Tibial artery (tissue), 4 donors: ENCODE measurements around the gene LRWD1.

ENCODE experiments used
- DNase-seq, 2 donors: peaks; one replicate each; pipeline ENCODE4 v3.0.0-alpha.2; 2019
- H3K27ac ChIP-seq, 2 donors: fragments of 200-600 bp; sonication (generic) in 1 of 2; 1 replicate in 1 of 2; 2 replicates in 1 of 2; pipeline ENCODE4 v1.5.1; 2018 to 2019; ENCODE audit warnings: mild to moderate bottlenecking in 1 of 2
- H3K27me3 ChIP-seq, 2 donors: fragments of 200-600 bp; sonication (generic) in 1 of 2; one replicate each; pipeline versions ENCODE4 v1.5.1 to v1.6.0; 2016 to 2019
- H3K36me3 ChIP-seq, 3 donors: fragments of 200-600 bp; sonication (generic) in 2 of 3; one replicate each; pipeline ENCODE4 v1.5.1; 2016 to 2019; ENCODE audit warnings: mild to moderate bottlenecking in 2 of 3
- H3K4me1 ChIP-seq, 4 donors: fragments of 200-600 bp; sonication (generic) in 2 of 4; 1 replicate in 3 of 4; 2 replicates in 1 of 4; pipeline ENCODE4 v1.5.1; 2016 to 2019
- H3K4me3 ChIP-seq, 2 donors: fragments of 200-600 bp; sonication (generic) in 1 of 2; 1 replicate in 1 of 2; 2 replicates in 1 of 2; pipeline ENCODE4 v1.5.1; 2018 to 2019; ENCODE audit warnings: mild to moderate bottlenecking in 2 of 2
- H3K9me3 ChIP-seq, 3 donors: fragments of 200-600 bp; sonication (generic) in 1 of 3; one replicate each; pipeline ENCODE4 v1.5.1; 2016 to 2019
- intact Hi-C: fragments of 100-400 bp; cut with DNase I; formaldehyde crosslinking; loops from one replicate; pipeline ENCODE4 v1.15.0; 2023; ENCODE audit warnings: low total_unique reads
- TF ChIP-seq, protein P1 (sequence below), 2 experiments: fragments of 200-600 bp in 1 of 2; fragments of 450-650 bp in 1 of 2; IDR thresholded peaks; one replicate each; pipeline ENCODE4 v1.5.1; 2017 to 2019; ENCODE audit warnings: antibody characterized with exemption in 2 of 2, mild to moderate bottlenecking in 1 of 2, moderate library complexity in 1 of 2

LRWD1 gene

DNA sequence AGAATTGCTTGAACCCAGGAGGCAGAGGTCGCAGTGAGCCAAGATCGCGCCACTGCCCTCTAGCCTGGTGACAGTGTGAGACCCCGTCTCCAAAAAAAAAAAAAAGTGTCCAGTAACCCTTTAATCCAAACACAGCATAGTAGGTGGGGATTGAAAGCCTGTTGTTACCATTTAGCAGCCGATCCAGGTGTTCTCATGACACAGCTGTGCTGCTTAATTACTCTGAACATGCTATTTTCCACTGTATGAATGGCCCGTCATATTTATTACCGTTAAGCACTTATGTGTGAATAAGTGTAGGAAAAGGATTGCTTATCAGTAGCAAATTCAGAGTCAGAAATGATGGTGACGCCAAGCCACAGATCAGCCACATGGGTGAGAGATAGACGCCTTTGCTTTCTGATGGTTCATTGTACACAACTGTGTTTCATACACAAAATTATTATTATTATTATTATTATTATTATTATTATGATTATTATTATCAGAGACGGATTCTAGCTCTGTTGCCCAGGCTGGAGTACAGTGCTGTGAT lies 43.0 kb upstream of the LRWD1 start:
- DNase-seq, result no peak
- intact Hi-C loops, result no loop called here
- peaks cover 33 to 94% (median 50%) of the 10 kb centered on the region in 3 donors for H3K36me3 ChIP-seq
- H3K4me1 ChIP-seq, result no peaks in the 10 kb centered on the region
- H3K27me3 ChIP-seq, result no peaks in the 10 kb centered on the region
- H3K9me3 ChIP-seq, result no peaks in the 10 kb centered on the region
- no peak overlapping the region for H3K27ac ChIP-seq
- no peak overlapping the region for H3K4me3 ChIP-seq
- TF ChIP-seq, protein P1, sequence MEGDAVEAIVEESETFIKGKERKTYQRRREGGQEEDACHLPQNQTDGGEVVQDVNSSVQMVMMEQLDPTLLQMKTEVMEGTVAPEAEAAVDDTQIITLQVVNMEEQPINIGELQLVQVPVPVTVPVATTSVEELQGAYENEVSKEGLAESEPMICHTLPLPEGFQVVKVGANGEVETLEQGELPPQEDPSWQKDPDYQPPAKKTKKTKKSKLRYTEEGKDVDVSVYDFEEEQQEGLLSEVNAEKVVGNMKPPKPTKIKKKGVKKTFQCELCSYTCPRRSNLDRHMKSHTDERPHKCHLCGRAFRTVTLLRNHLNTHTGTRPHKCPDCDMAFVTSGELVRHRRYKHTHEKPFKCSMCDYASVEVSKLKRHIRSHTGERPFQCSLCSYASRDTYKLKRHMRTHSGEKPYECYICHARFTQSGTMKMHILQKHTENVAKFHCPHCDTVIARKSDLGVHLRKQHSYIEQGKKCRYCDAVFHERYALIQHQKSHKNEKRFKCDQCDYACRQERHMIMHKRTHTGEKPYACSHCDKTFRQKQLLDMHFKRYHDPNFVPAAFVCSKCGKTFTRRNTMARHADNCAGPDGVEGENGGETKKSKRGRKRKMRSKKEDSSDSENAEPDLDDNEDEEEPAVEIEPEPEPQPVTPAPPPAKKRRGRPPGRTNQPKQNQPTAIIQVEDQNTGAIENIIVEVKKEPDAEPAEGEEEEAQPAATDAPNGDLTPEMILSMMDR (IDR thresholded peaks at IDR 0.05), result no peak

DNA sequence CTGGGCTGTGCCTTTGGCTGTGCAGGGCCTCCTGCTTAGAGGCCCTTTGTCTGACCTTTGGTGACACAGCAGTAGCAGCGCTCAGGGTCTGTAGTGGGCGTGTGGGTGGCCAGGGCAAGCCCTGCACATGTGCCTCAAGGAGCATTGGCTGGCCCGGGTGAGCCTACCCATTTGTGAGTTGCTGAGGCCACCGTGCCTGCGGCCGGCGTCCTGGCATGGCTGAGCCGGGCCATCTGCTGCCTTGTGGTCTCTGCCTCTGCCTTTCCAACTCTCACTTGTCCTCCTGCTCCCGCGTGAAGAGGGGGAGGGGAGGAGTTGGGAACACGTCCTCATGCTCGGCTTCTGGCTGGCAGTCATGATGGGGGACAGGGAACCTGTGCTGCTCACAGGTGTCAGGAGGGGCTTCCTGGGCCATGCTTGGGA lies 40.6 kb upstream of the LRWD1 start:
- Histone ChIP-seq H3K27me3 (no peaks in the 10 kb centered on the region), H3K4me3 (no peak overlapping the region), H3K27ac (no peak overlapping the region), H3K36me3 (peaks cover 32 to 84% (median 51%) of the 10 kb centered on the region in 3 donors), H3K9me3 (no peaks in the 10 kb centered on the region), H3K4me1 (no peaks in the 10 kb centered on the region)
- no peak for DNase-seq
- intact Hi-C loops, result no loop called here
- TF ChIP-seq, protein P1 (IDR thresholded peaks at IDR 0.05), result no peak

DNA sequence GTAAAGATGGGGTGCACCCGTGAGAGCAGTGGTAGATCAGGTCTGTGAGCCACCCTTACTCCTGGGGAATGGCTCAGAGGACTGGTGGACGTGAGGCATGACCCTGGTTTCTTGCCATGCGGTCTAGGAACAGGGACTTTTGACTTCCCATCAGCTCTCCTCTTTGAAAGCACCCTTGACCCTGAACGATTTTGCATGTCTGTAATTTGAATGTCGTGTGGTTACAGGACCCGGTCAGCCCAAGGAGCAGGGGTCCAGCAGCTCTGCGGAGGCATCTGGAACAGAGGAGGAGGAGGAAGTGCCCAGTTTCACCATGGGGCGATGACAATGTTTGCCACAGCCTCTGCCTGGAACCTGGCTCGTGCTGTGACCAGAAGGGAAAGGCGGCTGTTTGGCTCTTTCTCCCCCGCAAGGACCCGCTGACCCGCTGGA lies 40.0 kb upstream of the LRWD1 start:
- Histone ChIP-seq H3K4me1 (no peaks in the 10 kb centered on the region), H3K4me3 (no peak overlapping the region), H3K36me3 (peaks cover 32 to 77% (median 44%) of the 10 kb centered on the region in 3 donors), H3K9me3 (no peaks in the 10 kb centered on the region), H3K27ac (no peak overlapping the region), H3K27me3 (no peaks in the 10 kb centered on the region)
- TF ChIP-seq, protein P1 (IDR thresholded peaks at IDR 0.05), result no peak
- no peak for DNase-seq
- intact Hi-C loops, result no loop called here

DNA sequence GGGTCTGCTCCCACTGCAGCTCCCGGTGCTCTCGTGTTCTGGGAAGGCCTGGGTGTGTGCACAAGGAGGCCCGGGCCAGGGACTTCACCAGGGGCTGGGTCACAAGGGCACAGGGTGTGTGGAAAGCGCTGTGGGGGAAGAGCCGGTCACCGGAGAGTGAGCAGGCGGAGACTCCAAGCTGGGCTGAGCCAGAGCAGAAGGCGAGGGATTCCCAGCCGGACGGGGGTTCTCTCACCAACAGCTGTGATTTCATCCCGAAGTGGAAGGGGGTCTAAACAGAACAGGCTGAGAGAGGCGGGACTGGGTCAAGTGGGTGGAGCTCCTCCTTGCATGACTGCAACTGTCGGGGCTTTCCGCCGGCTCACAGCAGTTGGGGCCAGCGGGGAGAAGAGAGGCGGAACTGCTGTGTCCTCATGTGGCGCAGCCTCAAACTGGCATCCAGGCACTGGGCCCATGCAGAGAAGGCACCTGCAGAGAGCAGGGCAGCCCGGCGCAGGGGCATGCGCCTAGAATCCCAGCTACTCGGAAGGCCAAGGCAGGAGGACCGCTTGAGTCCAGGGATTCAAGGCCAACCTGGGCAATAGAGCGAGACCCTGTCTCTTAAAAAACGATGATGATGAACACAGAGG lies 39.0 kb upstream of the LRWD1 start:
- Histone ChIP-seq H3K27ac (no peak overlapping the region), H3K4me1 (no peaks in the 10 kb centered on the region)
- peak in 1 of 2 donors; percentile 75 for DNase-seq

DNA sequence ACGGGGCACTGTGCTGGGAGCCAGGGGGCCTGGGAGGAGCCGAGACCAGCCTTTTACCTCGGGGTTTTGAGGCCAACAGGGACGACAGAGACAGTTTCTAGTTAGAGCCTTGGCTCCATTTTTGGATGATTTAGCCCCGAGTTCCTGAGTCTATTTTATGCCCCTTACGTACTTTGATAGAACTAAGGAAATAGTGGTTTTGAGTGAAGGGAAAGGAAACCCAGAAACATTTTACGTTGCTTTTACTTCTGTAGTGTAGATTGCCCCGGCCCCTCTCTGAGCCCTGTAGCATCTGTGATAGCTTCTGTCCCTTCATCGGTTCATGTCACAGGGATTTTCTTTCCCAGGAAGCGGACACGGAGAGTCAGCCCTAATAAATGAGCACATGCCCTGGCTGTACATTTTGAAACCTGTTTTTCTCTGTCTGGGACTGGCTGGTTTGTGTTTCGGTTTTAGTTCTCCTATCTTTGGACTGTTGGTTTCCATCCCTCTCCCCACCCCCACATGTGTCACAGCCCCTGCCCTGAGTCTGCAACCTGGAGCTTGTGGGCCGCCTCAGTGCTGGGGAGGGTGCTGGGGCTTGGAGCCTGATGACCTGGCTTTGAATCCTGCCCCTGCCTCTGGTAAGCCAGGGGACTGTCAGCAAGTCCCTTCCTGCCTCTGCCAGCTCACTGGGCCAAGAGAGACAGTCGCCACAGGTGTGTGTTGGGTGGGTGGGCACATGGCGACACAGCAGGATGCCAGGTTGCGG lies 38.3 kb upstream of the LRWD1 start:
- Histone ChIP-seq H3K4me3 (no peak overlapping the region), H3K27me3 (no peaks in the 10 kb centered on the region), H3K4me1 (peaks cover 0 to 2% (median 0%) of the 10 kb centered on the region in 4 donors), H3K9me3 (no peaks in the 10 kb centered on the region), H3K36me3 (peaks cover 25 to 61% (median 37%) of the 10 kb centered on the region in 3 donors), H3K27ac (no peak overlapping the region)
- TF ChIP-seq, protein P1 (IDR thresholded peaks at IDR 0.05), result no peak
- intact Hi-C loops, result no loop called here
- DNase-seq, result no peak

More for the DNA sequence above, 39.0 kb upstream of the LRWD1 start:
- peaks cover 32 to 68% (median 42%) of the 10 kb centered on the region in 3 donors for H3K36me3 ChIP-seq
- TF ChIP-seq, protein P1 (IDR thresholded peaks at IDR 0.05), result no peak
- H3K27me3 ChIP-seq, result no peaks in the 10 kb centered on the region
- intact Hi-C loops, result no loop called here
- H3K9me3 ChIP-seq, result no peaks in the 10 kb centered on the region
- no peak overlapping the region for H3K4me3 ChIP-seq
